ENCODE measurements around the gene TMC5. TPM values are rescaled to one million over a fixed set of nuclear protein-coding genes. Genes with fewer than 3 reads are reported as not detected.

The TMC5 gene
- polyA plus RNA-seq, 6 donors from 2014 or later: not detected

Other genes with a start within 250 kb of the TMC5 start
- 10 to 100 TPM; 23.6 to 51.9 (median 33.1) TPM for gene SYT17, start 249.6 kb upstream of the TMC5 start, polyA plus RNA-seq (ENCODE audit: low read depth in 6 of 6)
- not detected for gene CLEC19A, start 132.2 kb upstream of the TMC5 start, polyA plus RNA-seq (ENCODE audit: low read depth in 6 of 6)
- gene GDE1, start 104.2 kb downstream of the TMC5 start, polyA plus RNA-seq (ENCODE audit: low read depth in 6 of 6): 10 to 100 TPM; 25.2 to 36.3 (median 28.2) TPM
- 10 to 100 TPM in 2 of 6 donors, 1 to 10 TPM in 4; 5.1 to 12.6 (median 9.6) TPM for gene CCP110, start 106.1 kb downstream of the TMC5 start, polyA plus RNA-seq (ENCODE audit: low read depth in 6 of 6)
- 10 to 100 TPM; 31.1 to 38.6 (median 33.8) TPM for gene VPS35L, start 137.8 kb downstream of the TMC5 start, polyA plus RNA-seq (ENCODE audit: low read depth in 6 of 6)